ENCODE data around the gene LIF.

Gene LIF

DNA sequence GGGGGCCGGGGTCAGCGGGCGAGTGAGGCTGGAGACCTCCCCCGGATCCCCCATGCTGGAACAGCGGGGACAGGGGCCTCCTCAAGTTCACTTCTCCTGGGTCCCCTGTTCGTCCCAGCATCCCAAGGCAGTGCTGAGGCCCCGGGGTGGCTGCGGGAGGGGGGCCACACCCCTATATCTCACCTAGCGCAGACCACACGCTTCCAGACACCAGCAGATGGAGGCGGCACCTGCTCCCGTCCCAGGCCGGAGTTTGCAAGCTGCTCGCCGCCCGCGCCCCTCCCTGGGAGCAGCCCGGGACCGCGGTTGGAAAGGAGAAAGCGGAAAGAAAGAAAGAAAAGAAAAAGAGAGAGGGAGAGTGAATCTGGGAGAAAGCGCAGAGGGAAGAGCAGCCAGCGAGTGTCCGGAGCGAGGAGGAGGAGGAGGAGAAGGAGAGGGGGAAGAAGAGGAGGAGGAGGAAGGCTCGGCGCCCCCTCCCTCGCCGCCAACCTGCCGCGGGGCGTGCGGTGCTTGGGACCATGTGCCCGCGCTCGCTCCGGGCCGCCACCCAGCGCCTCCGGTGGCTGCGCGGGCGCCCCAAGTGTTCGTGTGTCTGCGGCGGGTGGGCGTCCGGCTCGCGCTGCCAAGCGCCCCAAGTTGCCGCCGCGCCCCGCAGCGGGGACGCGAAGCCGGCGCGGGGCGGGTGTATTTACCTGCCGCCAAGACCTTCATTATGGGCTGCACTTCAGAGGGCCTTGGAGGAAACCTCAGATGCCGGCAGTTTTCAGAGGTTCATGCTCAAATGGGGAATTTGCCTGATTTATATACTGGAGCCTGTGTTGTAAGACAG lies at the start of gene LIF:
Gene LIF (minus strand): TSS at position 775 of the 829 bp plus-strand sequence. CDS start 64 bp downstream, at position 711.
- DNase-seq (ENCODE audit: low read depth in 1 of 2, low spot score in 1 of 2): peak in 1 of 2 donors; percentile 51

DNA sequence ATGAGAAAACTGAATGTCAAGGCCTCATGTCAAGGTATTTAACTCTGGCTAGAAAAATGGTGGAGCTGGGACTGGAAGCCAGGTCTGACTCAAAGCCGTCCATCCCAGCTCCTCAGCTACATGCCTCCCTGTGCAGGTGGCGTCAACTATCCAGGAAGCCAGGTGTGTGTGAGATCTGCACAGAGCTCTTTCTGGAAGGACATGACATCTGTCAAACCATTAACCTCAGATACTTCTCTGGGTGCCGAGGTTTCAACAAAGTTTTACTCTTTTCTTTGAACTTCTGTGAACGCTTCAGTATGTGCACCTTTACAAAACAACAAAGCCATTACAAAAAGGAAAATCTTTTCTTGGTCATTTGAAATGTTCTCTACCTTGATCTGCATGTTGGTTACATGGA lies 49.8 kb upstream of the LIF start:
- no peak for DNase-seq (ENCODE audit: low read depth in 1 of 2, low spot score in 1 of 2)

DNA sequence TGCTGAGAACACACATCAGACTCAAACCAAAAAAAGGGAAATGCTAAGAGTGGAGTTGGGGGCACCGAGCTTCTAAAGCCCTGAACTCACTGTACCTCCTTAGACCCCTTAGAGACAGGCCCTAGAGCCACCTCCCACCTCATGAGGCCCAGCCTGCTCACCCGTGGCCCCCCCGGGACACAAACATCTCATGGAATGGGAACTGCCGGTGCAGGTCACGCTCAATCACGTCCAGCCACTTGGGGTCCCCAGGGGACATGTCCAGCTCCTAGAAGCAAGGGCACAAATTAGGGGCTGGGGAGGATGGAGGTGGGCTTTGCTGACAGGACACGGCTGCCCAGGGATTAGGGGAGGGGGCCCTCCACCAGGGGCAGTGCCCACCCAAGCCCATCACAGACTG lies 49.0 kb upstream of the LIF start:
- no peak for DNase-seq (ENCODE audit: low read depth in 1 of 2, low spot score in 1 of 2)

DNA sequence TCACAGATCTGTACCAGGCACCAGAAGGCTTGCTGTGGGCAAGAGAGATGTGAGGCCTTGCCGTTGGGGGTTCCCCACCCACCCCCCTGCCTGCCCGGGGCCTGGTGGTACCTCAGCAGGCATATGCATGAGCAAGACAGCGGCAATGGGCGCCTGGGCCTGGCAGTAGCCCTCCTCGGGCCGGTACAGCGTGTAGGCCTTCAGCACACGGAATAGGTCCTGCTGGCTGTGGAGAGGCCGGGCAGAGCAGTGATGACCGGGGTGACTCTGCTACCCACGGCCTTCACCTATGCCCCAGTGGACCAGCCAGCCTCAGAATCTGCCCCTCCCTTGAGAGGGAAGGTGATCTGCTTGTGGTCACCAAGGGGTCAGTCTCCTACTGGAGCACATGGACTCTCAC lies 48.3 kb upstream of the LIF start:
- no peak for DNase-seq (ENCODE audit: low read depth in 1 of 2, low spot score in 1 of 2)

DNA sequence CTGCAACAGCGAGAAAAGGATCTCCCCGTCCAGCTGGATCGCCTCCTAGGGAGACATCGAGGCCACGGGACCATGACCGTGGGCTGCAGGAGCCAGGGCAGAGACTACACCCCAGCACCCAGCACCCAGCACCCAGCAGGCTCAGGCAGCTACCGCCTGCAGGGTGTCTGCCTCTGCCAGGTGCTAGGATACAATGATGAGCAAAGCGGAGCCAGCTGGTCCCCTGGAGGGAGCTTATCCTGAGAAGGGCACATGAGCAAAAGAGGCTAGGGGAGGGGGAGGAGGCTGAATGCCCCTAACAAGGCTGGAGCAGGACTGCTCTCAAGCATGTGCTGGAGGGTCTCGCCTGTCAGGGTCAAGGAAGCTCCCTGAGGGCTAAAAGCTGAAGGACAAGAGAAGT lies 47.5 kb upstream of the LIF start:
- no peak for DNase-seq (ENCODE audit: low read depth in 1 of 2, low spot score in 1 of 2)

DNA sequence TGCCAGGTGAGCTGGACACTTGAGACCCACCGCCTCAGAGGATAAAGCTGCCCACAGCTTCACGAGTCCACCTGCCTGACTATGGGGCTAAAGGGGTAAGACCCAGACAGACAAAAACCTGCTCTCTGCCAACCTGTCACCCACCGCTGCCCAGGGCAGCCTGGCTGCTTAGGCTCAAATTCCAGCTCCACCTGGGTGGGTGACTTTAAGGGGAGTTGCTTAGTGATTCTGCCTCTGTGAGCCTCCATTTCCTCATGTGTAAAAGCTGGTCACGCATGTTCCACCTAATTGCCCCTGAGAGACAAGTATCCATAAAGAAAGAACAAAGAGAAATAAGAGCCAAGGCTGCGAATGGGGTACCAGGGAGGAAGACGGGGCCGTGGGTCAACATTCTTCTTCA lies 46.5 kb upstream of the LIF start:
- no peak for DNase-seq (ENCODE audit: low read depth in 1 of 2, low spot score in 1 of 2)

DNA sequence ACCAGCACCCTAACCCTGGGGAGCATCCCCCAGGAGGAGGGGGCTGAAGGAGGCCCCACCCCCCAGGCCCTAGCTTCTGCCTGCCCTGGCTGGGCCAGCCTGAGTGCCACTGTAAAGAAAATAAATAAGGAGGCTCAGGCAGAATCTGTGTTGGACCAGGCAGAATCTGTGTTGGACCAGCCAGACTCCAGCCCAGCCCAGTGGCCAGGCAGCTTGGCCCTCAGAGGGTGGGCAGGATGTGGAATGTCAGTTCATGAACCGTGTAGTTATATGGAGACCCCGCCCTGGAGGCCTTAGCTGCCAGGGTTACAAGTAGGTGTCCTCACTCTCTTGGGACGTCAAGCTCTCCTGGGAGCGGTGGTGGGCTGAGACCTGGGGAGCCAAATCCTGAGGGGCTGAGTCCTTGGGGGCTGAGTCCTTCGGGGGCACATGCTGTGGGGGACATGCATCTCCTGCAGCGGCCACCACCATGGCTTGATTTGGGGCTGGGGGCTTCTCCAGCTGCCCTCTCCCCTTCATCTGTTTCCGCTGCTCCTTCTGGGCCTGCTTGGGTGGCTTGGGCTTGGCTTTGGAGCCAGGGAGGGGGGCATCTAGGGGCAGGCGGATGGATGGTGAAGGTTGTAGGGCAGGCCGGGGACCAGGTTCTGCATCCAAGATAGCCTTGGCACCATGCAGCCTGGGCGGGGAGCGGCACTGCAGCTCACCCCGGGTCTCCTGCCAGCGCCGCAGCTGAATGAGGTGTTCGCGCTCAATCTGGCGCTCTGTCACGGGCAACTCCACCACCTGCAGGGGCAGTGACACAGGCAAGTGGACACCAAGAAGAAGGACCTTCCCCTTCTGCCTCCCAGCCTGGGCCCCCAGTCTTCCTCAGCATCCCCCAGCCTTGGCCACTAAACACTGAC lies 45.8 kb upstream of the LIF start:
- no peak for DNase-seq (ENCODE audit: low read depth in 1 of 2, low spot score in 1 of 2)

DNA sequence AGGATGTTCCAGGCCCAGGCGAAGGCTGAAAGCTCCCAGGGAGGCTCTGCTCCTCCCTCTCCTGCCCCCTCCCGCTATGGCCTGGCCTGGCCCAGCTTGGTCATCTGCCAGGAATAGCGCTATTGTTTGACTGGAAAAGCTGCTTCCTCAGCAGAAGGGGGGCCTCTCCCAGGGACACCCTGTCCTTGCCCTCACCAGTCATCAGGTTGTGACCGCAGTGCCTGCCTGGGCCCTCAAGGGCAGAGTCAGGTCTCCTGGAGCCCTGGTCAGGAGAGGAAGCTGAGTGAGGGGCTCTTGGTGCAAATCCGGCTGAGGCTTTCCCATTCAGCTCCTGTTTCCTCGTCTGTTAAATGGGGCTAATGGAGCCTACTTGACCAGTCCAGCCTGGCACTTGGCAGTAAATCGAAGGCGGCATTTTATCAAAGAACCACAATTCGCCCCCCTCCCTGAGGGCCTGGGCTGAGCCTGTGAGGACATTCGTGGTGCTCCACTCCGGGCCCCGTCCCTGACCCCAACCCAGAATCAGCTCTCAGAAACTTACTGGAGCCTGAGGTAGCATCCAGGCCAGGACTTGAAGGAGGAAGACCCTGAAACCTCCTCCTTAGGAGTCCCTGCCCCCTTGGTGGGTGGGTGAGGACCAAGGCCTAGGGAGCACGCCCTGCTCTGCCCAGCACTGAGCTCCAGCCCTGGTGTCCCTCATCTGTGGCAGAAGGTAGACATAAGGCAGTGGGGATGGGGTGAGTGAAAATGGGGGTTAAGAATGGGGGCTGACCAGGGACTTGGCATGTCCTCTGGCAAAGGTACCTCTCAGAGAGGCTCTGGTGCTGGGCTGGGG lies 44.7 kb upstream of the LIF start:
- no peak for DNase-seq (ENCODE audit: low read depth in 1 of 2, low spot score in 1 of 2)

DNA sequence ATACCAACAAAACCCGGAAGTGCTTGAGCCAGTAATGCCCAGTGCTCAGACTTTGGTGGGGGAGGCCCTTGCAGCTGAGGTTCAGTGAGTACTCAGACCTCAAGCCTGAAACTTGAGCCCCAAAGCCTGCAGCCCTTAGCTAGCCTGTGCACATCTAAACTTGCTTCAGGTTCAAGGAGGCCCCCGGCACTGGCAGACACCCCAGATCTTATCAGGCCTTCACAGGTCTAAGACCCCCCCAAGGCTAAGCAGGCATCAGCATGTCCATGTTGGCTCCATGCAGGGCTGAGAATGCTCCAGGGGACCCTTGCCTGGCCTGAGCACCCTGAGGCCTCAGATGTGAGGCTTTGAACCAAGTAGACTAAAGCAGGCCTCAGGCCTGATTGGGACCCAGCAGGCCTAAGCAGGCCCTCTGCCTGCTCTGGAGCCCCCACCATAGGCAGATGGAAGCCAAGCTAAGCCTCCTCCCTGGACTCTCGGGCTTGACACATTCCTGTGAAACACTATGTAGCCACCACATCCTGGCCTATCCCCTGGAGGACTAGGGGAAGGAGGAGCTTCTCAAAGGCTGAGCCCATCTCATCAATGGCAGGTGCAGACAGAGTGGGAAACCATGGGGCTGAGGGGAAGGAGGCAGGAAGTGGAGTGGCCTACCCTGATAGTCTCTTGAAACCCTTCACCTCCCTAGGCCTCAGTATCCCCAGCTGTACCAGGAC lies 43.9 kb upstream of the LIF start:
- DNase-seq (ENCODE audit: low read depth in 1 of 2, low spot score in 1 of 2): no peak

DNA sequence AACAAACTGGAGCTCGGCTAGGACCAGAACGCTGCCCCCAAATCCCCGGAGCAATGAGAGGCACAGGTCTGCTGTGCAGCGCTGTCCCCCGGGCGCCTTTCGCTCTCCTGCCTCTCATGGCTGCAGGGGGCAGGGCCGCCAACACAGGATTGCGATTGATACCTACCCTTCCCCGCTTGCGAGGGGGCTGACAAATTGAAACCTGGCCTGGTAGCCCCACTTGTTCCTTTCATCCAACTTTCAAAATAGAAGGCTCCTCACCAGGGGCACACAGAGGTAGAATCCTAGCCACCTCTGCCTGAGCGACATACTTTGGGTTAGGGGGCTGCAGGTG lies 43.4 kb upstream of the LIF start:
- DNase-seq (ENCODE audit: low read depth in 1 of 2, low spot score in 1 of 2): no peak

DNA sequence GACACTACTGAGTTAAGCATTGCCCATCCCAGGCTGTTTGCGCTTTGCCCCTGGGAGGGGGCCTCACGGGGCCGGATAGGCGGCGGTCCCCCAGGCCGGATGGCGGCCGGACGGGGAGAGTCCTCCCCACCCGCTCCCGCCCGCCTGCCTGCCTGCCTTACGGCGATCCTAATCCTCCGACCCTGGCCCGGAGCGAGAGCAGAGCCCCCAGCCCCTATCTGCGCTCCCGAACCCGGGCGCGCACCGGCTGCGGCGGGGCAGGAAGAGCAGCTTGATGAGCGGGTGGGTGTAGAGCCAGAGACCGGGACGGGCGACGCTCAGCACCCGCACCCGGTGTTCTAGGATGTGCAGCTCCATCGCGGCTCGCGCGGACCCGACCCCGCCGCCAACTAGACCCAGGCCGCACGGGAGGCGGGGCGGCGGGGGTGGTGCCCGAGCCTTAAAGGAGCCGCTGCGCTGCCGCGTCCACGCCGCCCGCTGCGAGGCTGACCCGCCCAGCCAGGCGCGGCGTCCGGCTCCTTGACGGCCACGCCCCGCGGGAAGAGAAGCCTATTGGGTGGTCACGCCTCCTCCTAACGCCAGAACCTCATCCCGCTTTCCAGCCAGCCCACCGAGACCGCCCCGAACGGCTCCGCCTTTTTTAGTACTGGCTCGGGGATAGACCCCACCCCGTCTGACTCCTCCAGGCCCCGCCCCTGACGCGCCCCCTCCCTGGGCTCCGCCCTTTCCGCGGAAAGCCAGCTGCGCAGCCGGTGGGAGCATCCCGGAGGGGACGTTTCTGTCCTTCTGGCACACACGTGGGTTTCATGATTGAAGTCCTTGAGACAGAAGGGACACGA lies 42.8 kb upstream of the LIF start, which contains the start of gene CASTOR1:
Gene CASTOR1 (minus strand): TSS at position 365 of the 839 bp plus-strand sequence. CDS start 8 bp downstream, at position 357.
- DNase-seq (ENCODE audit: low read depth in 1 of 2, low spot score in 1 of 2): peak; percentile 75 to 84

DNA sequence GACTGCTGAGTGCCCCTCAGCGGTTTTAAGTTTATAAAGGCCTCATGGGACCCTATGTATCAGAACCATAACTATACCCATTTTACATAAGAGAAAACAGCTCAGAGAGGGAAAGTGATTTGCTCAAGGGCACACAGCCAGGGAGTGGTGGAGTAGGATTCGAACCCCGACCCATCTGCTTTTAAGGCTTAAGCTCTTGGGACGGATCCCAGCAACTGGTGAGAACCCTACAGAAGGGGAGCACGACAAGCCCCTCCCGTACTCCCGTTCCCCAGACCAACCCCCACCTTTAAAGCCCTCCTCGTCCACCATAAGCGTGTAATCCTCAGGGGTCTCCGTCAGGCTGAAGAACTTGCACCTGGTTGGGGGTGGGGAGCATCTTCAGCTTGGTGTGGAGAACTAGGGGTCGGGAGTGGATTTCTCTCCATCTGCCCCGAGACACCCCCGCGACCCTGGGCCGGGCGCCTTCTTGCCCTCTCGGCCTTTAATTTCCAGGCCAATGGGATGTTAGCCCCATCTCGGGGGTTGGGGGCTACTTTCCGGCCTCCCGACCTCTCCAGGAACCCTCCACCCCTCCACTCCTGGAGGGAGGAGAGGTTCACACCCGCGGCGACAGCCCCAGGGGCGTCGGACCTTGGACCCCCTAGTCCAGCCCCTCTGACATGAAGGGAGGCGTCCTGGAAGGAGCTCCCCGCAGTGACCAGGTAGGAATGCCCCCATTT lies 42.0 kb upstream of the LIF start:
- DNase-seq (ENCODE audit: low read depth in 1 of 2, low spot score in 1 of 2): no peak

DNA sequence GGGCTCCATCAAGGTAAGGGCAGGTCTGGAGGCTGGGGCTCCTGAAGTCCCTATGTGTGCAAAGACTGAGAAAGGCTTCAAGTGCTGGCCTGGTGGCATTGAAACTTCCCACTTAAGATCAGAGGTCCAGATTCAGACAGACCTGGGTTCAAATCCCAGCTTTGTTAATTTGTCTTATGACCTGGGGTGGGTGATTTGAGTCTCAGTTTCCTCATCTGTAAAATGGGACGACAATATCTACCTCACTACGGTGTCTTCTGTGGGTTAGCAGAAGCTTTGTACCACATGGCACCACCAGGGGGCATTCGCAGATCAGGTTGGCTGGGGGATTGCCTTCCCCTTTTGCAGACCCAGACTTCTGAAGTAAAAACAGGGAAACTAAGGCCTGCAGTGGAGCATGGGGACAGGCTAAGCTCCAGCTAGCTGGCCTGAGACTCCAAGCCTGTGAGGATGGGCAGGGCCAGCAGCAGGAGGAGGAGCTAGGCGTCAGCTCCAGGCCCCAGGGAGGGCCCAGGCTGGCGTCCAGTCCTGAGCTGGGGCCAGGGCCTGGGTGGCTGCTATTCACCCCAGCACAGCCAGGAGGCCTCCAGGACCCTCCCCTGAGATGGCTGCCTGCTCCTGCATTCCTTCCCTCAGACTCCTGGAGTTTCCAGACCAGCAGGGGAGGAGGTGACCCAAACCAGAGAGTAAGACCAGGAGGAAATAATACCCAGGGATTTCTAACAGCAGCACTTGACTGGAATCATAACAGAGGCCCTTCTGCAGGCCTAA lies 41.3 kb upstream of the LIF start:
- DNase-seq (ENCODE audit: low read depth in 1 of 2, low spot score in 1 of 2): peak; percentile 80 to 82

DNA sequence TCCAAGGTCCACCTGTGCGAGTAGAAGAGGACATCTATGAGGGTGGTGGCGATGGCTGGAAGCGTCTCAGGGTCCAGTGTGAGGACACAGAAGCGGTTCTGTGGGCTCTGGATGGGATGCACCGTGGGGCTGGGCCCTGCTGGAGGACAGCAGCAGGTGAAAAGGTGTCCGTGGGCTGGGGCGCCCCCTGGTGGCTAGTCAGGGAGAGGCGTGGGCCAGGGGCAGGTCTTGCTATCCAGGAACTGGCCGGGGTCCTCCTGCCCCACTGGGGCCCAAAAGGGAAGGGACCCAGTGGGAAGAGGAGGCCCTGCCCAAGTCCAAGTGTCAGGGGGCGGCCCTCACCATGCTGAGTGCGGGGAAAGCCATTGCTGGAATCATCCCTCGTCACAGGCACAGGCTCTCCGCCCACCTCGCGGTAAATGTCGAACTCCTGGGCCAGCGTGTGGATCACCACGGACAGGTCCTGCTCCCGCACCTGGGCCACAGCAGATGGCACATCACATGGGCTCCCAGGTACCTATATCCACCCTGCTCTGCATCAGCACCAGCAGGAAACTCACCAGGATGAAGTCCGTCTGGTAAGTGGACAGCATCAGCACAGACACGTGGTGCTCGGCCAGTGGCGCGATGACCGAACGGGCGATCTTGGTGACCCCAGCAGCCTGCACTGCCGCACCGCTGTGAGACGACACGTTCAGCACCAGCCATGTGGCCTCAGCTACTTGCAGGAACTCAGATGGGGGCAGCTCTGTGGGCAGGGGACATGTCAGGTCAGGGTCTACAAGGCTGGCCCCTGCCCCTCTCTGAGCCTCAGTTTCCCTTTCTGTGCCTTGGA lies 40.5 kb upstream of the LIF start:
- DNase-seq (ENCODE audit: low read depth in 1 of 2, low spot score in 1 of 2): peak; percentile 75 to 86

DNA sequence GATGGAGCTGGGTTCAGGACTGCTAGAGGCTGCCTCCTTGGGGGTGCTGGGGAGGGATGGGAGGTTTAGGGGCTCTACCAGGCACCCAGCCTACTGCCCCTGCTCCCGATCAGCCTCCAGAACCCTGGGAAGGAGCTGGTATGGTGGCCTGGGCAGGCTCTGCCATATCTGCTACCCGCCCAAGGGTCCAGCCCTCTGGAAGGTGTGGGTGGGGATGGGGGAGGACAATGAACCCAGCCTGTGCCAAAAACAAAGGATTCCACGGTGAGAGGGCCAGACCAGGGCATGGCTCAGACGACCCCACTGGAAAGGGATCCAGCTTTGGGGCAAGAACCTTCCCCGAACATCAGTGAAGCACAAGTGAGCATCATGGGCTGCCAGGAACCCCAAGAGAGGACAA lies 39.8 kb upstream of the LIF start:
- no peak for DNase-seq (ENCODE audit: low read depth in 1 of 2, low spot score in 1 of 2)

DNA sequence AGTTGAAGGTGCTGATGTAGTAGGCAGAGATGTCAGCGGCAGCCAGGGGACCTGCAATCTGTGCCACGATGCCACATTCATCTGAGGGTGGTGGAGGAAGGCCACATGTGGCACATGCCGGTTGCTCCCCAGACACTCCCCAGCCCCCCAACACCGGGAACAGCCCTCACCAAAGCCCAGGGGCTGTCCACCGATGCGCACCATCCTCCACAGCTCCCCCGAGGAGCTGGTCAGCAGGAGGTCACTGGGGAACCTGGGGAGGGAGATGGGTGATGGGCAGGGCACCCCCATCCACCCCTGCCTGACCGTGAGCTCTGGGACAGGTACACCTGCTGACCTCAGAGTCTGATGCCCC lies 39.3 kb upstream of the LIF start:
- DNase-seq (ENCODE audit: low read depth in 1 of 2, low spot score in 1 of 2): no peak

DNA sequence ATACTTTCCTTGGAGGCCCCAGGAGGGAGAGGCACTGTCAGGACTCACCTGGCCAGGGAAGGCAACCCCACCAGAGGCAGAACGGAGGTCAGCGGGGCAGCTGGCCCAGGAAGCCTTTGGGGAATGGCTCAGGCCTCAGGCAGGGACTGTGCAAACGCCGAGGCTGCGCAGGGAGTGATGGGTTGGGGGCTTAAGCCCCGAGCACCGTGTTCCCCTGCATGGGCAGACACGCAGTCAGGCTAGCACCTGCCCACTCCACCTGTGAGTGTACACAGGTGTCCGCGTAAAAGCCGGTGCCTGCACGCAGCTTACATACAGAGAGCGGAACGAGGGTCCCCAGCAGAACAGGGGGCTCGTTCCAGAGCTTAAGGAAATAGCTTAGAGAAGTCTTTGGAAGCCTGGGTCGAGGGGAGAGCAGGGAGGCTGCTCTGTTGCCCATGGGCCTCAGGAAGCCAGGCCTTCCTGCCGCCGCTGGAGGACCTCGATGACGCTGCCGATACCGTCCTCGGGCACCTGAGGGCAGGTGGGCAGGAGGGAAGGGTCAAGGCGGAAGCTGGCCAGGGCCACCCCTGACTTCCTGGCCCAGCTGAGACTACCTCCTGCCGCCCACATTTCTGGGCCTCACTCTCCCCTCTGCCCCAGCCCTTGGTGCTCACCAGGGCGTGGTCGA lies 38.8 kb upstream of the LIF start:
- no peak for DNase-seq (ENCODE audit: low read depth in 1 of 2, low spot score in 1 of 2)
